Activated T-helper 17 cell treated with anti-CD3 and anti-CD28 coated beads, Interleukin-2, amount 50 U/mL, for 72 hours (primary cell): Measurements from ENCODE around the gene MAP4K2. TPM values are rescaled to one million over a fixed set of nuclear protein-coding genes. Genes with fewer than 3 reads are reported as not detected.
A peak's percentile ranks its signal among the peaks of the same experiment; 100 is the strongest.

Experiments used
- ATAC-seq: fragments of 150-1000 bp; cut with Tn5 transposase; replicated peaks from 2 replicates; pipeline ENCODE4 v1.10.0; 2021; ENCODE audit warnings: mild to moderate bottlenecking, moderate library complexity
- H3K27ac Mint-ChIP-seq: one replicate; pipeline ENCODE4 v1.8.0; 2022; ENCODE audit warnings: mixed read lengths
- H3K27me3 Mint-ChIP-seq: one replicate; pipeline ENCODE4 v1.8.0; 2022; ENCODE audit warnings: mixed read lengths
- H3K36me3 Mint-ChIP-seq: one replicate; pipeline ENCODE4 v1.8.0; 2022; ENCODE audit warnings: low read depth, mild to moderate bottlenecking, mixed read lengths
- H3K4me1 Mint-ChIP-seq: one replicate; pipeline ENCODE4 v1.8.0; 2022; ENCODE audit warnings: mixed read lengths
- H3K4me3 Mint-ChIP-seq: one replicate; pipeline ENCODE4 v1.8.0; 2022; ENCODE audit warnings: mild to moderate bottlenecking, mixed read lengths
- H3K9me3 Mint-ChIP-seq: one replicate; pipeline ENCODE4 v1.8.0; 2022; ENCODE audit warnings: mixed read lengths
- total RNA-seq, 2 donors: library from RNA; stranded (reverse); gene quantifications; one replicate each; pipeline ENCODE4 v1.2.3, GENCODE V29; 2022

MAP4K2 gene
- total RNA-seq, 2 donors from 2014 or later, result 65.9 to 82.5 TPM

- H3K4me3 Mint-ChIP-seq, result peak overlapping the region; percentile 73
- H3K4me1 Mint-ChIP-seq, result peaks cover 14% of the 10 kb centered on the region
- H3K9me3 Mint-ChIP-seq, result no peaks in the 10 kb centered on the region
- H3K27ac Mint-ChIP-seq, result peak overlapping the region; percentile 38
- H3K27me3 Mint-ChIP-seq, result no peaks in the 10 kb centered on the region
- H3K36me3 Mint-ChIP-seq, result no peaks in the 10 kb centered on the region
- no peak for ATAC-seq
These were observed 40.1 kb upstream of the MAP4K2 start for GRCh38 chr11:64842851-64843685.

GRCh38 chr11:64842366-64842759 is 39.3 kb upstream of the MAP4K2 start:
- H3K36me3 Mint-ChIP-seq, result no peaks in the 10 kb centered on the region
- H3K9me3 Mint-ChIP-seq, result no peaks in the 10 kb centered on the region
- no peak for ATAC-seq
- H3K4me1 Mint-ChIP-seq, result peaks cover 12% of the 10 kb centered on the region
- no peak overlapping the region for H3K4me3 Mint-ChIP-seq
- H3K27me3 Mint-ChIP-seq, result no peaks in the 10 kb centered on the region
- H3K27ac Mint-ChIP-seq, result no peak overlapping the region

GRCh38 chr11:64841592-64842365 is 38.8 kb upstream of the MAP4K2 start:
- Mint-ChIP-seq H3K27me3 (no peaks in the 10 kb centered on the region), H3K27ac (no peak overlapping the region), H3K4me1 (peaks cover 10% of the 10 kb centered on the region), H3K4me3 (no peak overlapping the region), H3K9me3 (no peaks in the 10 kb centered on the region), H3K36me3 (no peaks in the 10 kb centered on the region)
- ATAC-seq, result no peak

GRCh38 chr11:64839887-64840782 is 37.1 kb upstream of the MAP4K2 start:
- Mint-ChIP-seq H3K4me1 (peaks cover 8% of the 10 kb centered on the region), H3K27ac (no peak overlapping the region), H3K27me3 (no peaks in the 10 kb centered on the region), H3K4me3 (no peak overlapping the region), H3K36me3 (no peaks in the 10 kb centered on the region), H3K9me3 (no peaks in the 10 kb centered on the region)
- ATAC-seq, result no peak

- Mint-ChIP-seq H3K36me3 (no peaks in the 10 kb centered on the region), H3K4me1 (peaks cover 5% of the 10 kb centered on the region), H3K27me3 (no peaks in the 10 kb centered on the region), H3K27ac (no peak overlapping the region), H3K9me3 (no peaks in the 10 kb centered on the region), H3K4me3 (no peak overlapping the region)
- ATAC-seq, result no peak
These were observed 36.3 kb upstream of the MAP4K2 start for GRCh38 chr11:64839335-64839734.

- Mint-ChIP-seq H3K36me3 (no peaks in the 10 kb centered on the region), H3K4me3 (no peak overlapping the region), H3K27ac (no peak overlapping the region), H3K4me1 (peaks cover 3% of the 10 kb centered on the region), H3K27me3 (no peaks in the 10 kb centered on the region), H3K9me3 (no peaks in the 10 kb centered on the region)
- ATAC-seq, result no peak
These were observed 35.8 kb upstream of the MAP4K2 start for GRCh38 chr11:64838600-64839334.

GRCh38 chr11:64837887-64838351 is 34.9 kb upstream of the MAP4K2 start:
- no peaks in the 10 kb centered on the region for H3K27me3 Mint-ChIP-seq
- no peak overlapping the region for H3K4me3 Mint-ChIP-seq
- no peaks in the 10 kb centered on the region for H3K36me3 Mint-ChIP-seq
- ATAC-seq, result no peak
- no peak overlapping the region for H3K27ac Mint-ChIP-seq
- H3K4me1 Mint-ChIP-seq, result no peaks in the 10 kb centered on the region
- no peaks in the 10 kb centered on the region for H3K9me3 Mint-ChIP-seq

- H3K4me1 Mint-ChIP-seq, result no peaks in the 10 kb centered on the region
- peak overlapping the region; percentile 66 for H3K27ac Mint-ChIP-seq
- ATAC-seq, result no peak
- H3K27me3 Mint-ChIP-seq, result no peaks in the 10 kb centered on the region
- no peak overlapping the region for H3K4me3 Mint-ChIP-seq
- H3K9me3 Mint-ChIP-seq, result no peaks in the 10 kb centered on the region
- H3K36me3 Mint-ChIP-seq, result no peaks in the 10 kb centered on the region
These were observed 33.5 kb upstream of the MAP4K2 start for GRCh38 chr11:64836448-64837072.

GRCh38 chr11:64835616-64836447 is 32.8 kb upstream of the MAP4K2 start:
- H3K36me3 Mint-ChIP-seq, result no peaks in the 10 kb centered on the region
- ATAC-seq, result no peak

GRCh38 chr11:64834723-64835615 is 32.0 kb upstream of the MAP4K2 start:
- Mint-ChIP-seq H3K27ac (no peak overlapping the region), H3K9me3 (no peaks in the 10 kb centered on the region), H3K36me3 (no peaks in the 10 kb centered on the region), H3K27me3 (no peaks in the 10 kb centered on the region), H3K4me3 (no peak overlapping the region), H3K4me1 (no peaks in the 10 kb centered on the region)
- no peak for ATAC-seq

More at GRCh38 chr11:64835616-64836447, 32.8 kb upstream of the MAP4K2 start:
- Mint-ChIP-seq H3K4me3 (no peak overlapping the region), H3K4me1 (no peaks in the 10 kb centered on the region), H3K9me3 (no peaks in the 10 kb centered on the region), H3K27me3 (no peaks in the 10 kb centered on the region), H3K27ac (no peak overlapping the region)

- Mint-ChIP-seq H3K36me3 (no peaks in the 10 kb centered on the region), H3K27me3 (no peaks in the 10 kb centered on the region), H3K4me3 (no peak overlapping the region), H3K27ac (no peak overlapping the region), H3K4me1 (no peaks in the 10 kb centered on the region), H3K9me3 (no peaks in the 10 kb centered on the region)
- ATAC-seq, result no peak
These were observed 31.2 kb upstream of the MAP4K2 start for GRCh38 chr11:64834031-64834722.
